H1 (cell line): Measurements from ENCODE around the gene CHAT. TPM values are rescaled to one million over a fixed set of nuclear protein-coding genes. Genes with fewer than 3 reads are reported as not detected.

Experiments
- CTCF ChIA-PET: fragments of 300-600 bp; sonication (Branson Sonifier 250); formaldehyde crosslinking; loops from one replicate; lab custom pipeline; 2021; ENCODE audit not compliant: partially characterized antibody; lab: Charles Lee
- POLR2A ChIA-PET: fragments of 300-600 bp; sonication (Branson Sonifier 250); formaldehyde crosslinking; loops from one replicate; lab custom pipeline; 2021; ENCODE audit warnings: inconsistent platforms; ENCODE audit not compliant: partially characterized antibody; lab: Charles Lee
- DNase-seq, 2 experiments: peaks; one replicate each; pipeline versions ENCODE4 v3.0.0 to v3.0.0-alpha.2; 2010 to 2022; ENCODE audit warnings: low spot score in 2 of 2, low read depth in 1 of 2, mixed read lengths in 1 of 2
- FAIRE-seq: peaks from 2 replicates; lab custom pipeline; 2011; peaks lifted over from hg19 to GRCh38; lab: Jason Lieb, UNC
- H2AFZ ChIP-seq: 2 replicates; pipeline ENCODE4 v1.8.1; 2012; ENCODE audit warnings: low read length, inconsistent platforms
- H2AK5ac ChIP-seq: 2 replicates; pipeline ENCODE4 v1.6.1; 2013; ENCODE audit warnings: low read depth, low read length
- H2BK120ac ChIP-seq: replicated peaks from 2 replicates; pipeline ENCODE3; 2013; ENCODE audit warnings: low read depth, low read length, inconsistent platforms
- H2BK12ac ChIP-seq: 2 replicates; pipeline ENCODE4 v1.6.1; 2013; ENCODE audit warnings: low read depth, low read length
- H2BK15ac ChIP-seq: 2 replicates; pipeline ENCODE4 v1.6.1; 2013; ENCODE audit warnings: low read length
- H2BK20ac ChIP-seq: 2 replicates; pipeline ENCODE4 v1.6.1; 2013; ENCODE audit warnings: low read length
- H2BK5ac ChIP-seq: 2 replicates; pipeline ENCODE4 v1.6.1; 2013; ENCODE audit warnings: low read depth, low read length
- H3K14ac ChIP-seq: 2 replicates; pipeline ENCODE4 v1.6.1; 2013; ENCODE audit warnings: inconsistent platforms; ENCODE audit not compliant: insufficient read length
- H3K18ac ChIP-seq: 2 replicates; pipeline ENCODE4 v1.6.1; 2013; ENCODE audit warnings: low read length; ENCODE audit errors: extremely low read depth
- H3K23ac ChIP-seq: 2 replicates; pipeline ENCODE4 v1.6.1; 2013; ENCODE audit warnings: inconsistent platforms; ENCODE audit not compliant: insufficient read length
- H3K23me2 ChIP-seq: 2 replicates; pipeline ENCODE4 v1.6.1; 2013; ENCODE audit warnings: low read depth, low read length
- H3K27ac ChIP-seq: 2 replicates; pipeline ENCODE4 v1.6.1; 2011; ENCODE audit warnings: low read depth, low read length, inconsistent platforms
- H3K27me3 ChIP-seq, 4 experiments: replicated peaks in 1 of 4; 1 replicate in 1 of 4; 2 replicates in 3 of 4; pipeline versions ENCODE4 v1.6.1 to v1.8.1; 2011 to 2013; ENCODE audit warnings: low read length in 3 of 4, mild to moderate bottlenecking in 3 of 4, inconsistent platforms in 2 of 4, mixed read lengths in 2 of 4, moderate library complexity in 1 of 4; ENCODE audit not compliant: control insufficient read depth in 3 of 4, insufficient read depth in 3 of 4; ENCODE audit errors: extremely low read depth in 1 of 4
- H3K36me3 ChIP-seq, 4 experiments: 2 replicates each; pipeline versions ENCODE4 v1.6.1 to v1.8.1; 2011 to 2013; ENCODE audit warnings: mild to moderate bottlenecking in 4 of 4, low read length in 3 of 4, moderate library complexity in 2 of 4, control low read depth in 1 of 4, inconsistent platforms in 1 of 4; ENCODE audit not compliant: insufficient read depth in 4 of 4, control insufficient read depth in 2 of 4
- H3K4ac ChIP-seq: replicated peaks from 2 replicates; pipeline ENCODE3; 2013; ENCODE audit warnings: low read length, low read depth, mixed read lengths, inconsistent platforms; ENCODE audit not compliant: insufficient read length
- H3K4me1 ChIP-seq, 4 experiments: replicated peaks in 1 of 4; 1 replicate in 1 of 4; 2 replicates in 3 of 4; pipeline versions ENCODE4 v1.6.1 to v1.8.1; 2011 to 2013; ENCODE audit warnings: low read length in 3 of 4, inconsistent platforms in 2 of 4, mixed read lengths in 1 of 4; ENCODE audit not compliant: insufficient read depth in 4 of 4, control insufficient read depth in 3 of 4
- H3K4me2 ChIP-seq, 2 experiments: 2 replicates each; pipeline versions ENCODE4 v1.6.1 to v1.8.1; 2011 to 2013; ENCODE audit warnings: low read depth in 2 of 2, low read length in 2 of 2, control low read depth in 1 of 2, inconsistent platforms in 1 of 2, mild to moderate bottlenecking in 1 of 2; ENCODE audit not compliant: insufficient read depth in 1 of 2
- H3K4me3 ChIP-seq, 4 experiments: fragments of 200-600, 300-600 bp in 1 of 4; sonication (generic), shearing (Covaris generic), sonication (Bioruptor Twin) in 1 of 4; 2 replicates each; pipeline versions ENCODE4 v1.5.1 to v1.8.1; 2011 to 2016; ENCODE audit warnings: low read length in 4 of 4, low read depth in 3 of 4, control low read depth in 2 of 4, inconsistent platforms in 2 of 4, mild to moderate bottlenecking in 2 of 4, mixed read lengths in 1 of 4, moderate library complexity in 1 of 4; ENCODE audit not compliant: insufficient read depth in 2 of 4; ENCODE audit errors: extremely low read depth in 1 of 4
- H3K56ac ChIP-seq: replicated peaks from 2 replicates; pipeline ENCODE3; 2013; ENCODE audit warnings: low read depth, mild to moderate bottlenecking, mixed read lengths, low read length, inconsistent platforms; ENCODE audit not compliant: insufficient read length
- H3K79me1 ChIP-seq: 2 replicates; pipeline ENCODE4 v1.6.1; 2013; ENCODE audit warnings: low read depth, low read length, control low read depth
- H3K79me2 ChIP-seq, 2 experiments: 2 replicates each; pipeline versions ENCODE4 v1.6.1 to v1.8.1; 2012 to 2013; ENCODE audit warnings: low read length in 2 of 2, mild to moderate bottlenecking in 2 of 2, inconsistent platforms in 1 of 2; ENCODE audit not compliant: insufficient read depth in 2 of 2, control insufficient read depth in 1 of 2
- H3K9ac ChIP-seq, 4 experiments: replicated peaks in 1 of 4; 1 replicate in 1 of 4; 2 replicates in 3 of 4; pipeline versions ENCODE4 v1.6.1 to v1.8.1; 2011 to 2013; ENCODE audit warnings: low read depth in 3 of 4, low read length in 3 of 4, control low read depth in 2 of 4, mild to moderate bottlenecking in 2 of 4, moderate library complexity in 2 of 4, inconsistent platforms in 1 of 4; ENCODE audit errors: extremely low read depth in 1 of 4
- H3K9me3 ChIP-seq, 2 experiments: 2 replicates each; pipeline versions ENCODE4 v1.6.1 to v1.8.1; 2012 to 2013; ENCODE audit warnings: mild to moderate bottlenecking in 2 of 2, moderate library complexity in 2 of 2, control low read depth in 1 of 2, inconsistent platforms in 1 of 2, low read depth in 1 of 2, low read length in 1 of 2, mixed read lengths in 1 of 2; ENCODE audit not compliant: insufficient read depth in 2 of 2
- H4K20me1 ChIP-seq, 2 experiments: replicated peaks in 1 of 2; 2 replicates each; pipeline versions ENCODE3 to v1.8.1; 2011 to 2013; ENCODE audit warnings: inconsistent platforms in 2 of 2, low read length in 2 of 2, mild to moderate bottlenecking in 1 of 2; ENCODE audit not compliant: insufficient read depth in 2 of 2, control insufficient read depth in 1 of 2
- H4K5ac ChIP-seq: 2 replicates; pipeline ENCODE4 v1.6.1; 2013; ENCODE audit warnings: low read length, low read depth, mixed read lengths, inconsistent platforms; ENCODE audit not compliant: insufficient read length
- H4K8ac ChIP-seq: 2 replicates; pipeline ENCODE4 v1.8.0; 2013; ENCODE audit warnings: mild to moderate bottlenecking, moderate library complexity, low read length, inconsistent platforms; ENCODE audit not compliant: insufficient read depth; ENCODE audit errors: extremely low read depth
- H4K91ac ChIP-seq: replicated peaks from 2 replicates; pipeline ENCODE3; 2013; ENCODE audit warnings: low read length, mixed read lengths, inconsistent platforms; ENCODE audit not compliant: insufficient read length
- RXRA ChIP-seq: IDR thresholded peaks from 2 replicates; pipeline ENCODE4 v1.6.1; 2011; ENCODE audit warnings: low read depth, mild to moderate bottlenecking, low read length, moderate library complexity; ENCODE audit not compliant: insufficient read depth
- WGBS, 2 experiments: shearing (Covaris generic) in 1 of 2; methylation state at CpG; one replicate each; pipeline versions ENCODE4 v1.1.6 to v1.1.7; 2013 to 2015; ENCODE audit warnings: low lambda C conversion rate in 2 of 2, mixed read lengths in 2 of 2, inconsistent platforms in 1 of 2, low coverage in 1 of 2, missing lambda C conversion rate in 1 of 2; ENCODE audit not compliant: insufficient replicate concordance in 2 of 2, insufficient coverage in 1 of 2, insufficient read length in 1 of 2; ENCODE audit errors: extremely low coverage in 1 of 2, missing lambda C conversion rate in 1 of 2; 5-methylcytosine and 5-hydroxymethylcytosine counted together
- polyA plus RNA-seq, 7 experiments: library from polyadenylated mRNA; depleted of rRNA in 3 of 7; stranded (reverse) in 5 of 7; unstranded in 2 of 7; fragments of >200 nt in 5 of 7; fragments of 200-250 nt in 2 of 7; gene quantifications; 1 replicate in 5 of 7; 2 replicates in 1 of 7; 4 replicates in 1 of 7; pipeline versions ENCODE4 v1.2.1 to v1.2.3, GENCODE V29; 2011 to 2013; ENCODE audit warnings: missing spikeins in 2 of 7, mixed read lengths in 2 of 7
- total RNA-seq: library from RNA; stranded (reverse); fragmentation: NEBNext Ultra II Directional; extraction: Animal tissue kit (Norgen Biotek cat#: 25700); gene quantifications from 2 replicates; pipeline ENCODE4 v1.2.1, GENCODE V29; 2021

CHAT gene
- total and polyA plus RNA-seq, 2 of the 8 experiments (the other 6 are each of a cell fraction or from before 2014, with no cell fraction given), result not detected

DNA sequence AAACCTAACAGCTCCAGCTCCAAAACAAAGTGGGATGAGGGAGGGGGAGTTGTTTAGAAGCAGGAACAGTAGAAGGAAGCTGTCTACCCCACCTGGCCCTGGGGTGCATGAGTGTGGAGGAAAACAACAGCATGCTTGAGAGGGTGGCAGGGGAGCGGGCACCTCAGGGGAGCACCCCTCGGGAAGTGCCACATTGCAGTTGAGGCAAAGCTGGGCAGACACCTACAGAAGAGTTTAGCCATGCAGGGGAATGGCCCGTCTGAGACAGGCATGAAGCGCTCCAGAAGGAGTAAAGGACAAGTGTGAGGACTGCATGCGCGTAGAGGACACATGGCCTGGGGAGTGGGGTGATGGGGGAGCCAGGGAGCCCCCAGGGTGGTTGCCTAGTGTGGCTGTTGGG is 18.1 kb downstream of the CHAT start:
- no peak overlapping the region for H3K4ac ChIP-seq
- no peaks in the 10 kb centered on the region; a peak in 2 of 7 replicates for H3K4me1 ChIP-seq
- H3K9me3 ChIP-seq, result no peaks in the 10 kb centered on the region
- H3K23ac ChIP-seq, result no peak overlapping the region
- no peak overlapping the region for H3K27ac ChIP-seq
- no peak overlapping the region for H4K8ac ChIP-seq
- no peaks in the 10 kb centered on the region for H3K79me1 ChIP-seq
- no peak overlapping the region for H3K9ac ChIP-seq
- H3K4me2 ChIP-seq, result no peak overlapping the region
- no peak overlapping the region for H3K4me3 ChIP-seq
- H3K36me3 ChIP-seq, result no peaks in the 10 kb centered on the region
- no peak overlapping the region for H2AFZ ChIP-seq
- no peak overlapping the region for H2BK120ac ChIP-seq
- no peak overlapping the region for H3K18ac ChIP-seq
- CTCF ChIA-PET, result interaction anchor here (0.6 to 1.3 kb wide), 8 partner anchors 9 to 996 kb away, joined by 3 to 6 read pairs (median 3); no protein-coding TSS in a partner anchor
- no peak for TF ChIP-seq RXRA
- POLR2A ChIA-PET, result no interaction called here
- no peaks in the 10 kb centered on the region for H3K79me2 ChIP-seq
- H4K5ac ChIP-seq, result no peak overlapping the region
- no peak overlapping the region for H2BK15ac ChIP-seq
- H4K20me1 ChIP-seq, result no peaks in the 10 kb centered on the region
- FAIRE-seq, result no peak
- H2BK20ac ChIP-seq, result no peak overlapping the region
- H2BK12ac ChIP-seq, result no peak overlapping the region
- no peak overlapping the region for H3K56ac ChIP-seq
- no peak overlapping the region for H2BK5ac ChIP-seq
- H4K91ac ChIP-seq, result no peak overlapping the region
- no peak overlapping the region for H3K14ac ChIP-seq
- no peaks in the 10 kb centered on the region for H3K23me2 ChIP-seq
- 85% methylated on average over 6 of the region's 6 CpGs; no CpG with 5 or more reads in 1 of the 2 experiments for WGBS, 2 experiments
- no peak overlapping the region for H2AK5ac ChIP-seq
- no peaks in the 10 kb centered on the region for H3K27me3 ChIP-seq
- no peak for DNase-seq
